ENCODE measurements around the gene R3HDM2.
A peak's percentile ranks its signal among the peaks of the same experiment; 100 is the strongest.

R3HDM2 gene

DNA sequence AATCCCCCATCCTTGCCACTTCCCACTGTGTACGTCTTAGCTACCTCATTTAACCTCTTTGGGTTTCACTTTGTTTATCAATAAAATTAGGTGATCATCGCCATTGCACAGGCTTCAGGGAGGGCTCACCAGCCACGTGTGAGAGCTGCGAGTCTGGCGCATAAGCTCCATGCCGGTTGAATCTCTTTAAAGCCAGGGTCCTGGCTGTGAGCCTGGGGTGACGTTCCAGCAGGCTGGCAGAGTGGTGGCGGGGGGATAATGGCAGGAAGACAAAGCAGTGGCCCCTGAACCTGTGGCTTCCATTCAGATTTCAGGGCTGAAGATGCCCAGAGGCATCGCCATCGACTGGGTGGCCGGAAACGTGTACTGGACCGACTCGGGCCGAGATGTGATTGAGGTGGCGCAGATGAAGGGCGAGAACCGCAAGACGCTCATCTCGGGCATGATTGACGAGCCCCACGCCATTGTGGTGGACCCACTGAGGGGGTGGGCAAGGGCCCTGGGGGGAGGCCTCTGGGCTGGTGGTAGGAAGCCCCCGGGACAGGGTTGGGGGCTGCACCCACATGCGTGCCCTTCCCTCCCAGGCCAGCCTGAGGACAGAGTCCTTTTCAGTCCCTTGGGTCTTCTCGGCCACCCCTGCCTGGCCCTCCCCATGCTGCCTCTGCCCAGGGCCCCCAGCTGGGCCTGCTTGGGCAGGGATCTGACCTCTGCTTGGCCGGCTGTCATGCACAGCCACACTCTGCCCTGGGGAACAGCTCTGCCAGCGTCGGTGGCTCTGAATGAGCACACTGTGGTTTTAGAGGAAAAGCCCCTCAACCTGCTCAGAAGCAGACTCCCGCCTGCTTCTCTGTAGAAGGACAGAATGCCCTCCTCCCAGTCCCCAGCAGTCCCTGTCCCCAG lies 222.9 kb downstream of the R3HDM2 start:
- no peaks in the 10 kb centered on the region for H3K9me3 Mint-ChIP-seq
- H3K27me3 Mint-ChIP-seq (ENCODE audit: low read depth, poor library complexity) = no peaks in the 10 kb centered on the region
- peaks cover 5% of the 10 kb centered on the region for H3K4me1 Mint-ChIP-seq
- TF ChIP-seq, protein P1, sequence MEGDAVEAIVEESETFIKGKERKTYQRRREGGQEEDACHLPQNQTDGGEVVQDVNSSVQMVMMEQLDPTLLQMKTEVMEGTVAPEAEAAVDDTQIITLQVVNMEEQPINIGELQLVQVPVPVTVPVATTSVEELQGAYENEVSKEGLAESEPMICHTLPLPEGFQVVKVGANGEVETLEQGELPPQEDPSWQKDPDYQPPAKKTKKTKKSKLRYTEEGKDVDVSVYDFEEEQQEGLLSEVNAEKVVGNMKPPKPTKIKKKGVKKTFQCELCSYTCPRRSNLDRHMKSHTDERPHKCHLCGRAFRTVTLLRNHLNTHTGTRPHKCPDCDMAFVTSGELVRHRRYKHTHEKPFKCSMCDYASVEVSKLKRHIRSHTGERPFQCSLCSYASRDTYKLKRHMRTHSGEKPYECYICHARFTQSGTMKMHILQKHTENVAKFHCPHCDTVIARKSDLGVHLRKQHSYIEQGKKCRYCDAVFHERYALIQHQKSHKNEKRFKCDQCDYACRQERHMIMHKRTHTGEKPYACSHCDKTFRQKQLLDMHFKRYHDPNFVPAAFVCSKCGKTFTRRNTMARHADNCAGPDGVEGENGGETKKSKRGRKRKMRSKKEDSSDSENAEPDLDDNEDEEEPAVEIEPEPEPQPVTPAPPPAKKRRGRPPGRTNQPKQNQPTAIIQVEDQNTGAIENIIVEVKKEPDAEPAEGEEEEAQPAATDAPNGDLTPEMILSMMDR (IDR thresholded peaks at IDR 0.05) = no peak
- no peak for DNase-seq
- H3K27ac Mint-ChIP-seq = no peak overlapping the region
- H3K36me3 Mint-ChIP-seq (ENCODE audit: low read depth) = peaks cover 19% of the 10 kb centered on the region
- H3K4me3 Mint-ChIP-seq = no peak overlapping the region

DNA sequence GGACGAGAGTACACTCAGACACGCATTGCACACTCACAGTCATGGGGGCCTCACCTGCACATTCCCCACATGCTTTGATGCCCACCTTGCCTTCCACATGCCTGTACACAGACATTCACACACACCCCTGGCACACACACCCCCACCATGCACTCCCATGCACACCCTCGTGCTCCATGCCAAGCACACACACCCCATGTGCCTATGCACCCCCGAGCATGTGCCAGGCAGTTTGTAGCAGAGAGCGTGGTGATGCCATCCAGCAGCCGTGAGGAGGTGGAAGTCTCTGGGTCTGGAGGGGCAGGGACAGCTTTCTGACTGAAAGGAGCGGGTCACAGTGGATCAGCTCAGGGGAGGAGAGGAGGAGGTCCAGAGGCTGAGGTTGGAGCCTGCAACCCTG lies 224.9 kb downstream of the R3HDM2 start:
- no peak overlapping the region for H3K4me3 Mint-ChIP-seq
- TF ChIP-seq, protein P1 (IDR thresholded peaks at IDR 0.05) = no peak
- H3K9me3 Mint-ChIP-seq = no peaks in the 10 kb centered on the region
- peaks cover 5% of the 10 kb centered on the region for H3K4me1 Mint-ChIP-seq
- no peak for DNase-seq
- H3K36me3 Mint-ChIP-seq (ENCODE audit: low read depth) = peaks cover 32% of the 10 kb centered on the region
- H3K27me3 Mint-ChIP-seq (ENCODE audit: low read depth, poor library complexity) = no peaks in the 10 kb centered on the region
- H3K27ac Mint-ChIP-seq = no peak overlapping the region

DNA sequence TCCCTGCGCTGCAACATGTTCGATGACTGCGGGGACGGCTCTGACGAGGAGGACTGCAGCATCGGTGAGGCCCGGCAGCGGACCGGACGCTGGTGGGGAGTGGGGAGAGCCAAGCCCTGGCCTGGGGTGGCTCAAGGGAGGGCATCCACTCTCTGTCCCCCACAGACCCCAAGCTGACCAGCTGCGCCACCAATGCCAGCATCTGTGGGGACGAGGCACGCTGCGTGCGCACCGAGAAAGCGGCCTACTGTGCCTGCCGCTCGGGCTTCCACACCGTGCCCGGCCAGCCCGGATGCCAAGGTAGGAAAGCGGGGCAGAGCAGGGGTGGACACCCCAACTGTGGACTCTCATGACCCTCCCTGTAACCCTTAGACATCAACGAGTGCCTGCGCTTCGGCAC lies 225.7 kb downstream of the R3HDM2 start:
- Mint-ChIP-seq H3K36me3 (ENCODE audit: low read depth) (peaks cover 35% of the 10 kb centered on the region), H3K4me1 (peaks cover 5% of the 10 kb centered on the region), H3K27ac (no peak overlapping the region), H3K9me3 (no peaks in the 10 kb centered on the region), H3K4me3 (no peak overlapping the region), H3K27me3 (ENCODE audit: low read depth, poor library complexity) (no peaks in the 10 kb centered on the region)
- TF ChIP-seq, protein P1 (IDR thresholded peaks at IDR 0.05) = no peak
- no peak for DNase-seq

DNA sequence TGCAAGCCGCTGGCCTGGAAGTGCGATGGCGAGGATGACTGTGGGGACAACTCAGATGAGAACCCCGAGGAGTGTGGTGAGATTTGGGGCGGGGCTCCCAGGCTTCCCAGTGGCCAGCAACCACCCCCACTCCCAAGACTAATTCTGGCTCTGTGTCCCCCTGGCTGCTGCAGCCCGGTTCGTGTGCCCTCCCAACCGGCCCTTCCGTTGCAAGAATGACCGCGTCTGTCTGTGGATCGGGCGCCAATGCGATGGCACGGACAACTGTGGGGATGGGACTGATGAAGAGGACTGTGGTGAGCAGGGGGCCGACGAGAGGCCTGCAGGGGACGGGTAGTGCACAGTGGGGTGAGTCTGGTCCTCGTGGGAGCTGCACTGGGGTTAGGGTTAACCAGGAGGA lies 226.4 kb downstream of the R3HDM2 start:
- no peak for DNase-seq
- TF ChIP-seq, protein P1 (IDR thresholded peaks at IDR 0.05) = no peak
- H3K27me3 Mint-ChIP-seq (ENCODE audit: low read depth, poor library complexity) = no peaks in the 10 kb centered on the region
- peaks cover 5% of the 10 kb centered on the region for H3K4me1 Mint-ChIP-seq
- peak overlapping the region; percentile 71 for H3K27ac Mint-ChIP-seq
- H3K36me3 Mint-ChIP-seq (ENCODE audit: low read depth) = peaks cover 37% of the 10 kb centered on the region
- H3K4me3 Mint-ChIP-seq = no peak overlapping the region
- no peaks in the 10 kb centered on the region for H3K9me3 Mint-ChIP-seq

DNA sequence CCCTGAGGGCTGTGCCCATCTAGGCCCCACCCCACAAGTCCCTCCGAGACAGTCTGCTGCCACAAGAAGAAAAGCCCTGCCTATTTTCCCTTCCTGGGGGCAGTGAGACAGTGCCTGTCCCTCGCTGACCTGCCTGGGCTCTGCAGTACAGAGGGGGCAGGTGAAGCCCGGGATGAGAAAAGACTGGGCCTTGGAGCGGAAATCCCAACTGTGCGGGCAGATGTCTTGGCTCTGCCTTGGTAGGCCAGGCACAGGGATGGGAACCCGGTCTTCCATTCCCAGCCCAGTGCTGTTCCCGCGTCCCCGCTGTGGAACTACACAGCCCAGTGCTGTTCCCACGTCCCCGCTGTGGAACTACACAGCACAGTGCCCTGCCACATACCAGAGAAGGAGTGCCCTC lies 227.1 kb downstream of the R3HDM2 start:
- Mint-ChIP-seq H3K36me3 (ENCODE audit: low read depth) (peaks cover 33% of the 10 kb centered on the region), H3K4me1 (peaks cover 5% of the 10 kb centered on the region), H3K27me3 (ENCODE audit: low read depth, poor library complexity) (no peaks in the 10 kb centered on the region), H3K27ac (no peak overlapping the region), H3K9me3 (no peaks in the 10 kb centered on the region), H3K4me3 (no peak overlapping the region)
- DNase-seq = no peak
- TF ChIP-seq, protein P1 (IDR thresholded peaks at IDR 0.05) = no peak
